K562 treated with DMSO at 1 percent for 24 hours (cell line): Measurements from ENCODE around the gene SESTD1. TPM values are rescaled to one million over a fixed set of nuclear protein-coding genes. Genes with fewer than 3 reads are reported as not detected.

Source experiments
- total RNA-seq: library from RNA; unstranded; fragments of 300-600 nt; gene quantifications from 2 replicates; pipeline ENCODE4 v1.2.3, GENCODE V29; 2022; ENCODE audit warnings: low read depth; ENCODE audit not compliant: insufficient read depth

SESTD1 gene, protein sequence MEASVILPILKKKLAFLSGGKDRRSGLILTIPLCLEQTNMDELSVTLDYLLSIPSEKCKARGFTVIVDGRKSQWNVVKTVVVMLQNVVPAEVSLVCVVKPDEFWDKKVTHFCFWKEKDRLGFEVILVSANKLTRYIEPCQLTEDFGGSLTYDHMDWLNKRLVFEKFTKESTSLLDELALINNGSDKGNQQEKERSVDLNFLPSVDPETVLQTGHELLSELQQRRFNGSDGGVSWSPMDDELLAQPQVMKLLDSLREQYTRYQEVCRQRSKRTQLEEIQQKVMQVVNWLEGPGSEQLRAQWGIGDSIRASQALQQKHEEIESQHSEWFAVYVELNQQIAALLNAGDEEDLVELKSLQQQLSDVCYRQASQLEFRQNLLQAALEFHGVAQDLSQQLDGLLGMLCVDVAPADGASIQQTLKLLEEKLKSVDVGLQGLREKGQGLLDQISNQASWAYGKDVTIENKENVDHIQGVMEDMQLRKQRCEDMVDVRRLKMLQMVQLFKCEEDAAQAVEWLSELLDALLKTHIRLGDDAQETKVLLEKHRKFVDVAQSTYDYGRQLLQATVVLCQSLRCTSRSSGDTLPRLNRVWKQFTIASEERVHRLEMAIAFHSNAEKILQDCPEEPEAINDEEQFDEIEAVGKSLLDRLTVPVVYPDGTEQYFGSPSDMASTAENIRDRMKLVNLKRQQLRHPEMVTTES
- 2.1 and 3.6 TPM in 2 replicates for total RNA-seq

DNA sequence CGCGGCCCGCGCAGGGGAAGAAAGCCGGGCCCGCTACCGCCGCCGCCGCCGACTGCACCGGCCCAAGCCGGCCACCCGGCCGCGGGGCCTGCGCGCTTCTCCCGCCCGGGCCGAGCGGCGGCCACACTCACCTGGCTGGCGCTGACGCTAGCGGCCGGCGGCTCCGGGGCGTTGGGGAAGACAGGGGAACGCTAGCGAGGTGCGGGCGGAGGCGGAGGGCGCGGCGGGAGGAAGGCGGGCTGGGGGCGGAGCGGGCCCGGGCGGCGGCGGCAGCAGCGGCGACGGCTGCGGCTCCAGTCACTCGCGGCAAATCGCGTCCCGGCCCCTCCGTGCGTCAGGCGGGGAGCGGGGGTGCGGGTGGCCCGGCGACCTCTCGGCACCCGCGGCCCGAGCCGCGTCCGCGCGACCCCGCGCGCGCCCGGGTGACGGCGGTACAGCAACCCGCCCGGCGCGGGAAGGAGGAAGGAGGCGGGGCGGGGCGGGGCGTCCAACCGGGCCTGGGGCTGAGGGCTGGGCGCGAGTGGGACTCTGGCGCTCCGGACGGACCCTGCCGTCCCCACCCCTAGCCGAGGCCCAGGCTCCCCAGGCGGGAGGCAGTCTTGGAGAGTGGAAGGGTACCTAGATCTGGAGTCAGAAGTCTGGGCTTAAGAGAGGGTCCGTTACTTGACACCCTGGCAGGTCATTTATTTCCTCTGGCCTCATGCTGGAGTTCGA, at the start of gene SESTD1:
Gene SESTD1, minus strand, starts transcription at position 465 of the 714 bp plus-strand sequence. CDS start 72,991 bp downstream, outside the sequence.

Other genes with a start within 250 kb of the SESTD1 start
- gene CCDC141, start 214.7 kb downstream of the SESTD1 start, total RNA-seq: not detected in 2 replicates